ENCODE results near the gene RET. TPM values are rescaled to one million over a fixed set of nuclear protein-coding genes. Genes with fewer than 3 reads are reported as not detected.

Gene RET
- total RNA-seq, 1 experiment from 2014 or later = not detected

DNA sequence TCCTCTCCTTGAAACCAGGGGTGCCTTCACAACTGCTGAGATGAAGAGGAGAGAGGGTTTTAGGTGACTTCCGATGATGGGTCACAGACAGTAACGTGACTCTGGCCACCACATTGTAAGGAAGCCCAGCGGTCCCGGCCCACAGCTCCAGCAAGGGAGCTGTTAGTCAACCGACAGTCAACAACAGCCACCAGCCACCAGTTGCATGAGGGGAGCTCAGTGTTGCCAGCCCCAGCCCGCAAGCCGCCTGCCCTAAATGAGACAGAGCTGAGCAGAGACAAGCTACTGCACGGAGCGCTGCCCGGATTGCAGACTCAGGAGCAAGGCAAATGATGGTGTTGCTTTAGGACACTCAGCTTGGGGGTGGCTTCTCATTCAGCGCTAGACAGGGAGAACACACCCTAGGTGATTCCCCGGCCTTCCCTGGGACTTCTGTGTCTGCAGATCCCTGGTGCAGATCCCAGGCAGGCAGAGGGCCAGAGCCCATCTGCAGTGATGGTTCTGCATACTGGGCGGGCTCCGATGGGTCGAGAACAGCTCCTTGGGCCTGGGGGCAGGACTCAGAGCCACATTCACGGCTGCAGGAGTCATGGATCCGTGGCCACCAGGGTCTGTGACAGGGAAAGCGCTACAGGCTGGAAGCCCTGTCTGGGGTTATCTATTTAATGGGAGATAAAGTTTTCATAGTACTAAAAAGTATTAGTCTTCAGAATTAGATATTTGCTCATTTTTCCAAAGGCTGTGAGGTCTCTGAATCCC is 14.3 kb upstream of the RET start:
- no peak overlapping the region for H3K27ac ChIP-seq (ENCODE audit: low read length)
- no peak overlapping the region for H2AFZ ChIP-seq (ENCODE audit: low read length)
- H3K36me3 ChIP-seq (ENCODE audit: insufficient read depth, low read length) = no peaks in the 10 kb centered on the region
- no peak overlapping the region for H3K9ac ChIP-seq (ENCODE audit: low read length)
- H3K79me2 ChIP-seq (ENCODE audit: low read length) = no peaks in the 10 kb centered on the region
- no peaks in the 10 kb centered on the region for H4K20me1 ChIP-seq (ENCODE audit: insufficient read depth, low read depth, low read length)
- no peaks in the 10 kb centered on the region for H3K9me2 ChIP-seq (replicated peaks; ENCODE audit: insufficient read depth, low read length)
- H3K4me1 ChIP-seq (ENCODE audit: low read length) = peaks cover 10% of the 10 kb centered on the region
- no peak for DNase-seq
- H3K4me3 ChIP-seq (ENCODE audit: low read length) = no peak overlapping the region
- H3K9me3 ChIP-seq (ENCODE audit: low read length) = no peaks in the 10 kb centered on the region
- H3K4me2 ChIP-seq (ENCODE audit: low read depth, low read length, poor library complexity, severe bottlenecking) = no peak overlapping the region
- no peaks in the 10 kb centered on the region for H3K27me3 ChIP-seq (ENCODE audit: low read length)

DNA sequence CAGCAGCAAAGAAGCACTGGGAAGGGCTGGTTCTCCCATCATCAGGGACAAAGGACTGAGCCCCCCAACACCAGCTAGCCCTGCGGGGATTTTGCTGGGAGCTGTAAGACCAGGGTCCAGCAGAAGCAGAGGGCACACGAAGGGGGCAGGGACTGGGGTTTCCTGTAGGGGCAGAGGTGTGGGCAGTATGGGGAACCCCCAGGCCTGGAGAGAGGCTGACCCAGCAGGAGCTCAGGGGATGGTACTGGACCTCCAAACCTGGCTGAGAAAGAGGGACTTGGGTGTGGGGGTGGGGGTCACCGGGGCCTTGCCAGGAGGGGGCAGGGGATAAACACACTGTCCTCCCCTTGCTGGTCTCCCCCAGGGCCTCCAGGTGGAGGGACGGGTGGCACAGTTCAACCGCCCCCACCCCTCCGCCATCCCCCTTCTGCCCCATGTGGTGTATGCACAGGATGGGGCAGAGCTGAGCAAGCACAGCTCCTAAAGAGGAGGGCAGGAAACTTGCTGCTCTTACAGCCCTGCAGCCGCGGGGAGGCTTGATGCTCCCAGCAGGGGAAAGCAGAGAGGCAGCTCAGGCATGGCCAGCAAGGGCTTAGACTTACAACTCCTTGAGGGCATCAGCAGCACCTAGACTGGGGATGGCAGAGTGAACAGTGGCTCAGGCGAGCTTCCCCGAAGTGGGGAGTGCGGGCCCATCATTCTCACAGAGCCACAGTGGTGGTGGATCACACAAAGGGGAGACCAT is 12.4 kb upstream of the RET start:
- no peak overlapping the region for H3K4me2 ChIP-seq (ENCODE audit: low read depth, low read length, poor library complexity, severe bottlenecking)

DNA sequence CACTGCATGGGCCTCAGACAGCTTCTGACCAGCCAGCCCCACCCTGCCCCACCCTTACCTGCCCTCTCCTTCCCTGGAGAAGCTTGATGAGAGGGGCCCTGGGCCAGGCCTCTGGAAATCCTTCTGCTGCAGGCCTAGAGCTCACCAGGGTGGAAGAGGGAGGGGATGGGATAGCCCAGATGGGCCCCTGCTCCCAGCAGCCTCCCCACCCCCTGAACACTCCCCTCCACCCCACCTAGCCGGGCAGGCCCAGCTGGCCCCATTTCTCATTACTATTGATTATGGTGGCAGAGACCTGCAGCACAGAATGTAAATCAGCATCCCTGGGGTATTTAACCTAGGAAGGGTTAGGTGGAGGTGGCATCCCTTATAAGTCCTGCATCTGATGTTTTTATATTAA is 11.6 kb upstream of the RET start:
- Histone ChIP-seq H3K9me3 (ENCODE audit: low read length) (no peaks in the 10 kb centered on the region), H3K9me2 (replicated peaks; ENCODE audit: insufficient read depth, low read length) (no peaks in the 10 kb centered on the region)

More for the DNA sequence above, 12.4 kb upstream of the RET start:
- no peaks in the 10 kb centered on the region for H4K20me1 ChIP-seq (ENCODE audit: insufficient read depth, low read depth, low read length)
- no peak overlapping the region for H2AFZ ChIP-seq (ENCODE audit: low read length)
- H3K4me1 ChIP-seq (ENCODE audit: low read length) = peaks cover 10% of the 10 kb centered on the region
- no peaks in the 10 kb centered on the region for H3K36me3 ChIP-seq (ENCODE audit: insufficient read depth, low read length)
- no peak overlapping the region for H3K4me3 ChIP-seq (ENCODE audit: low read length)
- H3K27me3 ChIP-seq (ENCODE audit: low read length) = no peaks in the 10 kb centered on the region
- no peaks in the 10 kb centered on the region for H3K9me3 ChIP-seq (ENCODE audit: low read length)
- no peaks in the 10 kb centered on the region for H3K9me2 ChIP-seq (replicated peaks; ENCODE audit: insufficient read depth, low read length)
- no peak for DNase-seq
- no peak overlapping the region for H3K9ac ChIP-seq (ENCODE audit: low read length)
- H3K79me2 ChIP-seq (ENCODE audit: low read length) = no peaks in the 10 kb centered on the region
- no peak overlapping the region for H3K27ac ChIP-seq (ENCODE audit: low read length)

DNA sequence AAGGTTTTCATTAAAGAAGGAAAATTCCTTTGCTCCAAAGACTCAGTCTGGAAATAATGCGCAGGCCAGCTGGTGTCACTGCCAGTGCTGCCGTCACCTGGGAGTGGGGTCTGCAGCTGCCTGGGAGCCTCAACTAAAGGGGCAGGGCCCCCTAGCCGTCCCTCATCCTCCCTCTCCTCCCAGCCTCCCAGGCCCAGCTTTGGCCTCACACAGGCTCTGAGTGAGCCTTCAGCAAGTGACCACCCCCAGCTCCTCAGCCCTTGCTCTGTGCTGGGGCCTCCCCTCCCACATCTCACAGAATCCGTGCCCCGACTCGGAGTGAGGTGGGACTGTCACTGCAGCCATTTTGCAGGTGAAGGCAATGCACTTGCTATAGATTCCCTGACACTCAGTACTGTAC is 11.1 kb upstream of the RET start:
- no peak overlapping the region for H2AFZ ChIP-seq (ENCODE audit: low read length)
- H3K4me1 ChIP-seq (ENCODE audit: low read length) = no peaks in the 10 kb centered on the region
- no peak overlapping the region for H3K4me3 ChIP-seq (ENCODE audit: low read length)
- no peaks in the 10 kb centered on the region for H3K79me2 ChIP-seq (ENCODE audit: low read length)
- H3K9me2 ChIP-seq (replicated peaks; ENCODE audit: insufficient read depth, low read length) = no peaks in the 10 kb centered on the region
- no peaks in the 10 kb centered on the region for H3K36me3 ChIP-seq (ENCODE audit: insufficient read depth, low read length)
- DNase-seq = no peak
- H3K9me3 ChIP-seq (ENCODE audit: low read length) = no peaks in the 10 kb centered on the region
- no peaks in the 10 kb centered on the region for H4K20me1 ChIP-seq (ENCODE audit: insufficient read depth, low read depth, low read length)
- no peak overlapping the region for H3K9ac ChIP-seq (ENCODE audit: low read length)
- H3K27ac ChIP-seq (ENCODE audit: low read length) = no peak overlapping the region
- no peaks in the 10 kb centered on the region for H3K27me3 ChIP-seq (ENCODE audit: low read length)
- H3K4me2 ChIP-seq (ENCODE audit: low read depth, low read length, poor library complexity, severe bottlenecking) = no peak overlapping the region

More for the DNA sequence above, 11.6 kb upstream of the RET start:
- Histone ChIP-seq H3K4me2 (ENCODE audit: low read depth, low read length, poor library complexity, severe bottlenecking) (no peak overlapping the region), H2AFZ (ENCODE audit: low read length) (no peak overlapping the region), H3K4me1 (ENCODE audit: low read length) (peaks cover 3% of the 10 kb centered on the region), H3K36me3 (ENCODE audit: insufficient read depth, low read length) (no peaks in the 10 kb centered on the region), H3K4me3 (ENCODE audit: low read length) (no peak overlapping the region), H3K27ac (ENCODE audit: low read length) (no peak overlapping the region), H3K9ac (ENCODE audit: low read length) (no peak overlapping the region), H3K79me2 (ENCODE audit: low read length) (no peaks in the 10 kb centered on the region), H3K27me3 (ENCODE audit: low read length) (no peaks in the 10 kb centered on the region), H4K20me1 (ENCODE audit: insufficient read depth, low read depth, low read length) (no peaks in the 10 kb centered on the region)
- DNase-seq = no peak

DNA sequence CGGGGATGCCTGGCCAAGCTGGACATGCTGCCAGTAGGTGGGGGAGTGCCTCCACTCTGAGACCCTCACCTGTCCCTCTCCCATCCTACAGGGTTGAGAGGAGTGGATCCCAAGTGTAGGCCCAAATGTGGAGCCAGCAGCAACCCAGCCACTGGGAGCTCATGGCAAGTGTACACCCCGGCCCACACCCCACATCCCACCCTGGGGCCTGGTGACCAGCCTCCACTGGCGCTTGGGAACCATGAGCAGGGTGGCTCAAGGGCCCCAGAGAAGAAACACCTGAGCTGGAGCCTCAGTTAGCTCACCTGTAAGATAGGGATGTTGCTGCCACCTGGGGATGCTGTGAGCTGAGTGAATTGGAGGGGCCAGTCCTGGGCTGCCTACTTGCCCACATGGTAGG is 10.4 kb upstream of the RET start:
- H3K9me2 ChIP-seq (replicated peaks; ENCODE audit: insufficient read depth, low read length) = no peaks in the 10 kb centered on the region

DNA sequence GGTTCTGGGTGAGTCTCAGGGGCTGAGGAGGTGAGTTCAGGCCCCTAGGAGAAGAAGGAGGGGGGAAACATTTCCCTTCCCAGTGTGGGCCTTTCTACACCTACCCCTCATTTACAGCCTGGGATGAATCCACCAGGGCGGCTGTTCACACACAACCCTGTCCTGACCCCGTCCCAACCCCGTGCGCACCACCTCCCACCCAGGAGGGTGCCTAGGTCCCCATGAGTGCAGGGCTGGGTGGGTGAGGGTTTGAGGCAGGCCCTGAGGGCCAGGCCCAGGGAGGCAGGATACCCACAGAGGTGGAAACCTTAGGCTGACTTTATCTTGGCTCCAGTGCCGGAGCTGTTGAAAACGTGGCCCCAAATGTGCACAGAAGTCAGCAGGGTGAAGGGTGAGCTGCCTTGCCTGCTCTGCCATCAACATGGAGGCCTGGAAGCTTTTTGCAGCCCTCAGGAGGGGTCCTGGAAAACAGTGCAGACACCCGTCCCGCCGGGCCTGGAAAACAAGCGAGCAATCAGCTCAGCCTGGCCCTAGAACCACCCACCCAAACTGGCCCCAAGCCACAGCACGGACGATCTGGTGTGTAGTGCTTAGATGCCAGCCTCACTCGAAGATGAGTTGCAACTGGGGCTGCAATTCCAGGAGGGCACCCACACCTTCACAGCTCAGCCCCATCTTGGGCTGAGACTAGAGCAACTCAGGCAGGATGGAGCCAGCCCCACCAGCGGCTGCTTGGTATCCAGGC is 9.3 kb upstream of the RET start:
- no peak overlapping the region for H3K4me2 ChIP-seq (ENCODE audit: low read depth, low read length, poor library complexity, severe bottlenecking)
- no peaks in the 10 kb centered on the region for H4K20me1 ChIP-seq (ENCODE audit: insufficient read depth, low read depth, low read length)
- no peak overlapping the region for H3K4me3 ChIP-seq (ENCODE audit: low read length)
- no peaks in the 10 kb centered on the region for H3K9me3 ChIP-seq (ENCODE audit: low read length)
- H2AFZ ChIP-seq (ENCODE audit: low read length) = no peak overlapping the region
- no peak overlapping the region for H3K9ac ChIP-seq (ENCODE audit: low read length)
- no peaks in the 10 kb centered on the region for H3K9me2 ChIP-seq (replicated peaks; ENCODE audit: insufficient read depth, low read length)
- no peaks in the 10 kb centered on the region for H3K27me3 ChIP-seq (ENCODE audit: low read length)
- no peaks in the 10 kb centered on the region for H3K79me2 ChIP-seq (ENCODE audit: low read length)
- DNase-seq = no peak
- no peaks in the 10 kb centered on the region for H3K36me3 ChIP-seq (ENCODE audit: insufficient read depth, low read length)
- H3K4me1 ChIP-seq (ENCODE audit: low read length) = no peaks in the 10 kb centered on the region
- H3K27ac ChIP-seq (ENCODE audit: low read length) = no peak overlapping the region

More for the DNA sequence above, 10.4 kb upstream of the RET start:
- no peak for DNase-seq
- Histone ChIP-seq H3K4me2 (ENCODE audit: low read depth, low read length, poor library complexity, severe bottlenecking) (no peak overlapping the region), H4K20me1 (ENCODE audit: insufficient read depth, low read depth, low read length) (no peaks in the 10 kb centered on the region), H3K27ac (ENCODE audit: low read length) (no peak overlapping the region), H3K79me2 (ENCODE audit: low read length) (no peaks in the 10 kb centered on the region), H3K4me3 (ENCODE audit: low read length) (no peak overlapping the region), H3K36me3 (ENCODE audit: insufficient read depth, low read length) (no peaks in the 10 kb centered on the region), H3K4me1 (ENCODE audit: low read length) (no peaks in the 10 kb centered on the region), H3K27me3 (ENCODE audit: low read length) (no peaks in the 10 kb centered on the region), H2AFZ (ENCODE audit: low read length) (no peak overlapping the region), H3K9me3 (ENCODE audit: low read length) (no peaks in the 10 kb centered on the region), H3K9ac (ENCODE audit: low read length) (no peak overlapping the region)

DNA sequence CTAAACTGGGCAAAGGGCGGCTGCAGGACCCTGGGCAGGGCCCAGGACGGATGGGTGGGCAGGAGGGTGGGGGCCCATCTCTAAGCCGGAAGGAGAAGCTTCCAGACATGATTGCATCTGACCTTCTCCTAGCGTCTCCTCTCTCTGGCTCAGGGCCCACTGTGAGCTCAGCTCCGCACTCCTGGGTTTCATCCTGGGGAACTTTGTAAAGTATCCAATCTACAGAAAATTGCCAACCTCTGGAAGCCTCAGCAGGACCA is 8.8 kb upstream of the RET start:
- no peak overlapping the region for H3K4me3 ChIP-seq (ENCODE audit: low read length)
- H3K9me2 ChIP-seq (replicated peaks; ENCODE audit: insufficient read depth, low read length) = no peaks in the 10 kb centered on the region
- no peaks in the 10 kb centered on the region for H3K79me2 ChIP-seq (ENCODE audit: low read length)
- H2AFZ ChIP-seq (ENCODE audit: low read length) = no peak overlapping the region
- DNase-seq = no peak
- no peaks in the 10 kb centered on the region for H3K27me3 ChIP-seq (ENCODE audit: low read length)
- no peaks in the 10 kb centered on the region for H3K36me3 ChIP-seq (ENCODE audit: insufficient read depth, low read length)
- H4K20me1 ChIP-seq (ENCODE audit: insufficient read depth, low read depth, low read length) = no peaks in the 10 kb centered on the region
- H3K4me2 ChIP-seq (ENCODE audit: low read depth, low read length, poor library complexity, severe bottlenecking) = no peak overlapping the region
- no peak overlapping the region for H3K27ac ChIP-seq (ENCODE audit: low read length)
- no peaks in the 10 kb centered on the region for H3K4me1 ChIP-seq (ENCODE audit: low read length)
- H3K9me3 ChIP-seq (ENCODE audit: low read length) = no peaks in the 10 kb centered on the region
- H3K9ac ChIP-seq (ENCODE audit: low read length) = no peak overlapping the region

DNA sequence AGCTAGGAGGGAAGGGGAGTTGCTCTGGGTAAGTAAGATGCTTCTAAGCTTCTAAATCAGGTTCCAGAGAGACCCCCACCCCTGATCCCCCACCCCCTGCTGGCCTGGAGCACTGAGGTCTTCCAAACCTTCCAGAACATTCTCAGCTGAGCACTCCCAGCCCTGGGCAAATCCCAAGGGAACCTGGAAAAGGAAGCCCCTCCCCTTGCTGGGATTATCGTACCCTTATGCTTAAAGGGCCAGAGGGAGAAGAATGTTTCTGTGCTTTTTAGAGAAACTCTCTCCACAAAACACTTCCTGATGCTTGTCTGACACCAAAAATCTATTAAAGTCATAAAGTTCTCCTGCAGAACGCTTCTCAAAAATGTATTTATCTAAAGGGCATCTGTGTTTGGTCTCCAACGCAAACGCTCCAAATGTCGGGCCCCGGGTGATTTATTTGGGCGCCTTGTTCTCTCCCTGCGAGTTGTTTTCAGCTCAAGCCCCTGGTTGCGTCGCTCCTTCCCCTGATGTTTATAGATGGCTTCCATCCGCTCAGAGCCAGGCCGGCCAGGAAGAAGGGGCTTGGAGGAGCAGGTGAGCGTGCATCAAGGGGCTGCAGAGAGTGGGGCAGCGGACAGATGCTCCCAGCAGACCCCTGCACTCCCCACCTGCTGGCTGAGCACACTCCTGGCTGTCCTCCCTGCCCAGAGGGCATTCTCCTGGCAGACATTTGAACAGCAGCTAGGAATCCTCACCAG is 8.2 kb upstream of the RET start:
- Histone ChIP-seq H3K4me2 (ENCODE audit: low read depth, low read length, poor library complexity, severe bottlenecking) (no peak overlapping the region), H2AFZ (ENCODE audit: low read length) (no peak overlapping the region), H3K4me3 (ENCODE audit: low read length) (no peak overlapping the region), H3K4me1 (ENCODE audit: low read length) (no peaks in the 10 kb centered on the region), H3K27me3 (ENCODE audit: low read length) (no peaks in the 10 kb centered on the region), H3K79me2 (ENCODE audit: low read length) (no peaks in the 10 kb centered on the region), H4K20me1 (ENCODE audit: insufficient read depth, low read depth, low read length) (no peaks in the 10 kb centered on the region), H3K9me3 (ENCODE audit: low read length) (no peaks in the 10 kb centered on the region), H3K27ac (ENCODE audit: low read length) (no peak overlapping the region), H3K9ac (ENCODE audit: low read length) (no peak overlapping the region), H3K9me2 (replicated peaks; ENCODE audit: insufficient read depth, low read length) (no peaks in the 10 kb centered on the region), H3K36me3 (ENCODE audit: insufficient read depth, low read length) (no peaks in the 10 kb centered on the region)
- no peak for DNase-seq

All from Karpas-422 (cell line).